Measurements from ENCODE around the gene NCS1.

DNA sequence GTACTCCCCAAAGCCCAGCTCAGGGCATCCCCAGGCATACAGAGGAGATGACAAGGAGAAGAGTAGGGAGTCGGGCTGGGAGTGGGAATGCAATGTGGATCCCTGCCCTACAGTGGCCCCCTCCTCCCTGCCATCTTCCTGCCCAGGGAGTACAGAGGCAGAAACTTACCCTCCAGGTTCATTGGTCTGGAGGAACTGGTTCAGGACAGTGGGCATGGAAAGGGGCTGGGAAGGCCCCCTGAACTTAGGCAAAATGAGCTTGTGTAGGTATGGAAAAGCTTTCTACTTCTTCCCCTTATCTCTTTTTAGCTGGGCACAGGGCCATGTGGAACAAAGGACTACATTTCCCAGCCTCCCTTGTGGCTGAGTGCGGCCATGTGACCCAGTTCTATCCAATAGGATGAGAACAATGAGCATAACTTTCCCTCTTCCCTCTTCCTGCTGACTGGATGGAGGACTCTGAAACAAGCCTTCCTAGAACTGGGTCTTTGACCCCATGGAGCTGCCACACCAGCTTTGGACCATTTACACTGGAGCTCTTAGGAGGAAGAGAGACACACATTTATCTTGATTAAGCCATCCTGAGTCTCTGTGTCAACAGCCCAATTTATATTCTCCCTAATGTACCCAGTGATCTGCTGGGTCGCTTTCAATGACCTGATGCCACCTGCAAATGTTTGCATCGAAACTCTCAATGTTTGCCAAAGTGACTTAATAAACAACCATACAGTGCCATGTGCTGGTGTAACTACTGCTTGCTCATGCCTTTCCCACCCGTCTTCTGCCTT lies 68.4 kb downstream of the NCS1 start:
- TF ChIP-seq, protein P1, sequence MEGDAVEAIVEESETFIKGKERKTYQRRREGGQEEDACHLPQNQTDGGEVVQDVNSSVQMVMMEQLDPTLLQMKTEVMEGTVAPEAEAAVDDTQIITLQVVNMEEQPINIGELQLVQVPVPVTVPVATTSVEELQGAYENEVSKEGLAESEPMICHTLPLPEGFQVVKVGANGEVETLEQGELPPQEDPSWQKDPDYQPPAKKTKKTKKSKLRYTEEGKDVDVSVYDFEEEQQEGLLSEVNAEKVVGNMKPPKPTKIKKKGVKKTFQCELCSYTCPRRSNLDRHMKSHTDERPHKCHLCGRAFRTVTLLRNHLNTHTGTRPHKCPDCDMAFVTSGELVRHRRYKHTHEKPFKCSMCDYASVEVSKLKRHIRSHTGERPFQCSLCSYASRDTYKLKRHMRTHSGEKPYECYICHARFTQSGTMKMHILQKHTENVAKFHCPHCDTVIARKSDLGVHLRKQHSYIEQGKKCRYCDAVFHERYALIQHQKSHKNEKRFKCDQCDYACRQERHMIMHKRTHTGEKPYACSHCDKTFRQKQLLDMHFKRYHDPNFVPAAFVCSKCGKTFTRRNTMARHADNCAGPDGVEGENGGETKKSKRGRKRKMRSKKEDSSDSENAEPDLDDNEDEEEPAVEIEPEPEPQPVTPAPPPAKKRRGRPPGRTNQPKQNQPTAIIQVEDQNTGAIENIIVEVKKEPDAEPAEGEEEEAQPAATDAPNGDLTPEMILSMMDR (conservative IDR thresholded peaks at IDR 0.05 in 1 of 2, IDR thresholded peaks at IDR 0.05 in 1 of 2; ENCODE audit: low read depth in 1 of 2, low read length in 2 of 2), result no peak
- TF ChIP-seq EZH2 (IDR thresholded peaks at IDR 0.05; ENCODE audit: low read length, missing control alignments), result no peak

Data from fibroblast of lung (primary cell).